ENCODE measurements around the gene PARD3. TPM values are rescaled to one million over a fixed set of nuclear protein-coding genes. Genes with fewer than 3 reads are reported as not detected.

The PARD3 gene
- total RNA-seq, 3 donors from 2014 or later: 48.2 to 93.7 (median 60.6) TPM

DNA sequence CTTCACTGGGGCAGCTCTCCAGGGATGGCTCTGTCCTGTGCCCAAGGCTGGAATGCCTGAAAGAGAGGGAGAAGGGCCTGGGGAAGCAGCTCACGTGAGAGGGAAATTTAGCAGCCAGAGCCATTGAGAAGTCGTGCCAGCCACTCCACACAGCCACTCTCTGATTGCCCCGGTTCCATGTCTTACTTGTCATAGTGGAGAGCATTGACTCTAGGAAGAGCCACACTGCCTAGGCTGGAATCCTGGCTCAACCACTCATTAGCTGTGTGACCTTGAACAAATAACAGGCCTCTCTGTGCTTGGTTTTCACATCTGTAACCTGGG lies 728.0 kb downstream of the PARD3 start:
- Histone ChIP-seq H3K4me3 (no peak overlapping the region), H3K27me3 (no peaks in the 10 kb centered on the region), H3K9me3 (peaks cover 0 to 4% of the 10 kb centered on the region in 2 donors), H3K27ac (no peak overlapping the region), H3K4me1 (no peaks in the 10 kb centered on the region), H3K36me3 (no peaks in the 10 kb centered on the region)
- no peak for TF ChIP-seq POLR2A (IDR thresholded peaks at IDR 0.05)
- TF ChIP-seq, protein P1, sequence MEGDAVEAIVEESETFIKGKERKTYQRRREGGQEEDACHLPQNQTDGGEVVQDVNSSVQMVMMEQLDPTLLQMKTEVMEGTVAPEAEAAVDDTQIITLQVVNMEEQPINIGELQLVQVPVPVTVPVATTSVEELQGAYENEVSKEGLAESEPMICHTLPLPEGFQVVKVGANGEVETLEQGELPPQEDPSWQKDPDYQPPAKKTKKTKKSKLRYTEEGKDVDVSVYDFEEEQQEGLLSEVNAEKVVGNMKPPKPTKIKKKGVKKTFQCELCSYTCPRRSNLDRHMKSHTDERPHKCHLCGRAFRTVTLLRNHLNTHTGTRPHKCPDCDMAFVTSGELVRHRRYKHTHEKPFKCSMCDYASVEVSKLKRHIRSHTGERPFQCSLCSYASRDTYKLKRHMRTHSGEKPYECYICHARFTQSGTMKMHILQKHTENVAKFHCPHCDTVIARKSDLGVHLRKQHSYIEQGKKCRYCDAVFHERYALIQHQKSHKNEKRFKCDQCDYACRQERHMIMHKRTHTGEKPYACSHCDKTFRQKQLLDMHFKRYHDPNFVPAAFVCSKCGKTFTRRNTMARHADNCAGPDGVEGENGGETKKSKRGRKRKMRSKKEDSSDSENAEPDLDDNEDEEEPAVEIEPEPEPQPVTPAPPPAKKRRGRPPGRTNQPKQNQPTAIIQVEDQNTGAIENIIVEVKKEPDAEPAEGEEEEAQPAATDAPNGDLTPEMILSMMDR (IDR thresholded peaks at IDR 0.05): no peak
- TF ChIP-seq POLR2AphosphoS5 (IDR thresholded peaks at IDR 0.05): no peak
- intact Hi-C loops (cut with DNase I; ENCODE audit: low total_unique reads): no loop called here
- peak in 1 of 2 donors; percentile 0 for DNase-seq (ENCODE audit: low spot score in 2 of 2)

DNA sequence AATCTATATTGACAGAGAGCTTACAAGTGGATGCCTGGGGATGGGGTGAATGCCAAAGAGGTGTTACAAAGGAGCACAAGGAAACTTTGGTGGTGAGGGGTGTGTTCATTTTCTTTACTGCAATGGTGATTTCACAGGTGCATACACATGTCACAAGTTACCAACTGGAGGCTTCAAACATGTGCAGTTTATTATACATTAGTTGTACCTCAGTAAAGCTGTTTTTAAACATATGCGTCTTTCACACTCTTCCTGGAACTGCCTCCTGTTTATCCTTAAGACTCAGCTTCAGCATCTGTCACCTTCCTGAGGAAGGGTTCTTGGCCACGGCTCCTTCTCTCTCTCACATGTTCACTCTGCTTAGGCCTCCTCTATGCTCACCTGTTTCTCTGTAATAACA lies 731.5 kb downstream of the PARD3 start:
- H3K27ac ChIP-seq: no peak overlapping the region
- intact Hi-C loops (cut with DNase I; ENCODE audit: low total_unique reads): no loop called here

DNA sequence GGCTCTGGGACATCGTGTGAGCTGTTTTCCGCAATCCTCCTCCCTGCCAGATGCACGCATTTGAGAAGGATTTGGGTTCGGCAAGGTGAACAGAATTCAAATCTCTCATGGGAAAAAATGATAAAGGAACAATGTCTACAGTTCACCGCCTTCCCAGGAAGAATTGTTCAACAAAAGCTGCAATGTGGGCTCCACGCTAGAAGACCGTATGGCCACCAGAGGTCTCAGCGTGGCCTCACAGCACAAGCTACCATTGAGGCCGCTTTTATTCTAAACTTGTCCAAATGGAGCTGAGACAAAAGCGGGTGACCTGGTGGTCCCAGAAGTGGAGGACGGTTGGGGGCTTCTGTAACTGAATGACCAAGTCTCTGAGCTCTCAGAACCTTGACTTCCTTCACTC lies 733.1 kb downstream of the PARD3 start:
- Histone ChIP-seq H3K27me3 (no peaks in the 10 kb centered on the region), H3K9me3 (peaks cover under 1 to 4% of the 10 kb centered on the region in 2 donors), H3K36me3 (no peaks in the 10 kb centered on the region), H3K4me1 (no peaks in the 10 kb centered on the region), H3K4me3 (no peak overlapping the region), H3K27ac (no peak overlapping the region)
- DNase-seq (ENCODE audit: low spot score in 2 of 2): no peak
- intact Hi-C loops (cut with DNase I; ENCODE audit: low total_unique reads): no loop called here
- no peak for TF ChIP-seq POLR2A (IDR thresholded peaks at IDR 0.05)
- TF ChIP-seq, protein P1 (IDR thresholded peaks at IDR 0.05): no peak

More for the DNA sequence above, 731.5 kb downstream of the PARD3 start:
- Histone ChIP-seq H3K9me3 (peaks cover 0 to 4% of the 10 kb centered on the region in 2 donors), H3K36me3 (no peaks in the 10 kb centered on the region), H3K27me3 (no peaks in the 10 kb centered on the region), H3K4me1 (no peaks in the 10 kb centered on the region), H3K4me3 (no peak overlapping the region)
- TF ChIP-seq, protein P1 (IDR thresholded peaks at IDR 0.05): no peak
- TF ChIP-seq POLR2AphosphoS5 (IDR thresholded peaks at IDR 0.05) (no peak), POLR2A (IDR thresholded peaks at IDR 0.05) (no peak)
- no peak for DNase-seq (ENCODE audit: low spot score in 2 of 2)

DNA sequence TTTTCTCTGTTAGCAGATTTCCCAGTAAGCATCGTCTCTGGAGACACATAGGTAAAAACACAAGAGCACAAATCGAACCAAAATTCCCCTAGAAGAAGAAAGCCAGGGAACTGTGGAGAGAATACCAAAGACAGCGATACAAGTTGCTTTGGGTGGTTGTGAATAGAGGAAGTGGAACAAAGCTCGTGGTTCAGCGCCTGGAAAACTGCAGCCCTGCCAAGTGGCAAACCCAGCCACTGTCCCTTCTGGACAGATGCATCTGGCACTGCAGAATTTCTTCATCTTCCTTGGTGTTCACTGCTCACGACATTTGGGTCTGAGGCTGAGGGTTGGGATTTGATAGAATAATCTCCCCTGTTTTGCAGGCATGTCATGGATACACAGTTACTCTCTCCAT lies 733.8 kb downstream of the PARD3 start:
- DNase-seq (ENCODE audit: low spot score in 2 of 2): peak in 1 of 2 donors; percentile 9
- no peaks in the 10 kb centered on the region for H3K4me1 ChIP-seq
- TF ChIP-seq POLR2AphosphoS5 (IDR thresholded peaks at IDR 0.05): no peak
- TF ChIP-seq POLR2A (IDR thresholded peaks at IDR 0.05): no peak
- TF ChIP-seq, protein P1 (IDR thresholded peaks at IDR 0.05): no peak
- H3K9me3 ChIP-seq: peaks cover 6 to 7% of the 10 kb centered on the region in 2 donors
- intact Hi-C loops (cut with DNase I; ENCODE audit: low total_unique reads): no loop called here
- no peak overlapping the region for H3K27ac ChIP-seq
- H3K4me3 ChIP-seq: no peak overlapping the region
- H3K36me3 ChIP-seq: no peaks in the 10 kb centered on the region
- no peaks in the 10 kb centered on the region for H3K27me3 ChIP-seq

DNA sequence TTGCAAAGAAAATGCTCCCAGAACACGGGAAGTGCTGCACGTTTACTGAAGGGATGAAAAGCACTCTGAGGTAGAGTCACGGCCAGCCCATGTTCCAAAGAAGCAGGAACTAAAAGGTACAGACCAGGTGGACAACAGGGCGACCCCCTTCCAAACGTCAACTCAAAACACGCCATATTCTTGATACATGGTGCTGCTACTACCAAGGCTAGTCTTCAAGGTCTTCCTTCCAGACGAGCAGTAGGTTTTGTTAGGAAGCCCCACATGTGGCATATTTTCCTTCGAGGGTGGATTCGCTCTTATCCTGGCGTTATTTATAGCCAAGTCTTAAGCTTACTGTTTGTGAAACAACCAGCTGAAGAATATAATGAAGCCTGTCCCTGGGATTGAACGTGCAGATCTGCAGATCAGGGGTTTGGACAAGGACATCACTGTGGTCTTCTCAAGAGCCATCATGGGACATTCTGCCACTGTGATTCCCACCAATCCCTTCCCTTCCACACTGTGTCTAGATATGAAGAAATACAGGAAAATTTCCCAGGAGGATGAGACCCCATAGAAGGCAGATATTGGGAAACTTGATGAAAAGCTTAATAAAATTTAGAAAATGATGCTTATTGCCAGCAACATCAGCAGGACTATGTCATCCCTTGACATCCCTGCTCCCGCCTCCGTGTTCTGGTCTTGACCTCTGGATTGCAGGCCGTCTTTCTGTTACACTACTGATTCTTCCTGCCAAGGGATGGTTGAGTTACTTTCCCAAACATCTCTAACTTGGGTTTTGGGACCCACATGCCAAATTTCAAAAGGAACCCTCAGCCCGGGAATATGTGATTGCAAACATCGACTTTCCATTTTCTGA lies 734.4 kb downstream of the PARD3 start:
- Histone ChIP-seq H3K27me3 (no peaks in the 10 kb centered on the region), H3K27ac (no peak overlapping the region), H3K9me3 (peaks cover 8% of the 10 kb centered on the region in 2 donors), H3K4me1 (no peaks in the 10 kb centered on the region), H3K4me3 (no peak overlapping the region), H3K36me3 (no peaks in the 10 kb centered on the region)
- TF ChIP-seq, protein P1 (IDR thresholded peaks at IDR 0.05): no peak
- peak in 1 of 3 donors; percentile 33 for TF ChIP-seq POLR2AphosphoS5 (IDR thresholded peaks at IDR 0.05)
- peak in 1 of 2 donors; percentile 15 for DNase-seq (ENCODE audit: low spot score in 2 of 2)
- intact Hi-C loops (cut with DNase I; ENCODE audit: low total_unique reads): no loop called here
